ENCODE measurements around the gene CRYBG1.

The CRYBG1 gene

GRCh38 chr6:106462923-106463557 lies 102.5 kb downstream of the CRYBG1 start:
- TF ChIP-seq CTCF (IDR thresholded peaks at IDR 0.05; ENCODE audit: low read depth, low read length) (no peak), MYC (IDR thresholded peaks at IDR 0.05; ENCODE audit: low read depth, low read length) (no peak)
- no peak overlapping the region for H3K4me3 ChIP-seq (ENCODE audit: low read depth, low read length)
- no peak for DNase-seq (ENCODE audit: low read depth)

GRCh38 chr6:106466211-106466610 lies 105.7 kb downstream of the CRYBG1 start:
- TF ChIP-seq POLR2A (IDR thresholded peaks at IDR 0.05; ENCODE audit: extremely low read depth, insufficient read length) (no peak), MAX (IDR thresholded peaks at IDR 0.05; ENCODE audit: low read depth, low read length) (no peak), CTCF (IDR thresholded peaks at IDR 0.05; ENCODE audit: low read depth, low read length) (no peak), MYC (IDR thresholded peaks at IDR 0.05; ENCODE audit: low read depth, low read length) (no peak)
- H3K4me3 ChIP-seq (ENCODE audit: low read depth, low read length), result no peak overlapping the region
- DNase-seq (ENCODE audit: low read depth), result no peak

DNA sequence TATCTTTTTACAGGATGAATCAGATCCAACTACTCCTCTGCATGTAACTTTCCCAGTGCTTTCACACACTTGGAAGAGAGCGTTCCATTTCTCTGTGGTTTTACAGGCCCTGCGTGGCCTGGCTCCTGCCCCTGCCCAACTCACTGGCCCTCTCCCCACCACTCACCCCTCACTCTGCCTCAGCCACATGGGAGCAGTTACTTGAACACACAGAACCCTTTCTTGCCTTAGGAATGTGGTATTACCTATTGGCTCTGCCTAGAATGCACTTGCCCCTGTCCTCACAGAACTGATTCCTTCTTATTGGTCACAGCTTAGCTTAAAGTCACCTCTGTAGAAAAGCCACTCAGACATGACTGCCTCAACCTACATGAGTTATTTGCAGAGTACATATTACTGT lies 108.4 kb downstream of the CRYBG1 start:
- TF ChIP-seq MAX (IDR thresholded peaks at IDR 0.05; ENCODE audit: low read depth, low read length) (no peak), POLR2A (IDR thresholded peaks at IDR 0.05; ENCODE audit: extremely low read depth, insufficient read length) (no peak), MYC (IDR thresholded peaks at IDR 0.05; ENCODE audit: low read depth, low read length) (no peak), CTCF (IDR thresholded peaks at IDR 0.05; ENCODE audit: low read depth, low read length) (no peak)
- DNase-seq (ENCODE audit: low read depth), result no peak
- H3K4me3 ChIP-seq (ENCODE audit: low read depth, low read length), result no peak overlapping the region

- no peak overlapping the region for H3K4me3 ChIP-seq (ENCODE audit: low read depth, low read length)
- no peak for DNase-seq (ENCODE audit: low read depth)
- TF ChIP-seq CTCF (IDR thresholded peaks at IDR 0.05; ENCODE audit: low read depth, low read length), result no peak
- TF ChIP-seq MAX (IDR thresholded peaks at IDR 0.05; ENCODE audit: low read depth, low read length), result no peak
- TF ChIP-seq MYC (IDR thresholded peaks at IDR 0.05; ENCODE audit: low read depth, low read length), result no peak
- no peak for TF ChIP-seq POLR2A (IDR thresholded peaks at IDR 0.05; ENCODE audit: extremely low read depth, insufficient read length)
Measured at GRCh38 chr6:106469882-106470281, 109.4 kb downstream of the CRYBG1 start.

DNA sequence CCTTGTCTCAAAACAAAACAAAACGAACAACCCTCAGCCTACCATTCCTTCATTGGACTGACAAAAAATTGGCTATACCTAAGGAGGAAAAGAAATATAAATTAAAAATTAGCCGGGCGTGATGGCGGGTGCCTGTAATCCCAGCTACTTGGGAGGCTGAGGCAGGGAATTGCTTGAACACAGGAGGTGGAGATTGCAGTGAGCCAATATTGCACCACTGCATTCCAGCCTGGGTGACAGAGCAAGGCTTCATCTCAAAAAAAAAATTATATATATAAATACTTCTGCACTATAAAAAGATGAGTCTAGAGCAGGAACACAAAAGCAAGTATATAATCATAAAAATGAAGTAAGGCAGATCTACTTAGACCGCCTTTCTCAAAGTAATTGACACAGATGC lies 109.8 kb downstream of the CRYBG1 start:
- no peak for DNase-seq (ENCODE audit: low read depth)
- TF ChIP-seq MYC (IDR thresholded peaks at IDR 0.05; ENCODE audit: low read depth, low read length) (no peak), MAX (IDR thresholded peaks at IDR 0.05; ENCODE audit: low read depth, low read length) (no peak), CTCF (IDR thresholded peaks at IDR 0.05; ENCODE audit: low read depth, low read length) (no peak)
- H3K4me3 ChIP-seq (ENCODE audit: low read depth, low read length), result no peak overlapping the region

DNA sequence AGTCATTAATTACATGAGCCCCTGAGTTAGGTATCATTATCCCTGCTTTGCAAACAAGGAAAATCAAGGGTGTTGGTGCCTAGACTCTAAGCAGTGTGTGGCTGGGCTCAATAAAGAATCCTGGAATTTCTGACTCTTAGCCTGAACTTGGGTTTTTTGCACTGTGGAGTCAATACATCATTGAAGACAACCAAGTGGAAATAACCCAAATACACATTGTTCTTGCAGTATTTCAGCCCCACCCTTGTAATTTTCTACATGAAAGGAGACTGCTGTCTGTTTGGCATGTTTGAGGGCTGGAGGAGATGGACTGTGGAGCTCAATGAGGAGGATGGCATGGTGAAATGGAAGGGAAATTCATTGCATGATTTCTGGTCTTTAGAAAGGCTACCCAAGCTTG lies 110.3 kb downstream of the CRYBG1 start:
- H3K4me3 ChIP-seq (ENCODE audit: low read depth, low read length), result no peak overlapping the region
- no peak for DNase-seq (ENCODE audit: low read depth)
- TF ChIP-seq MYC (IDR thresholded peaks at IDR 0.05; ENCODE audit: low read depth, low read length), result no peak
- no peak for TF ChIP-seq CTCF (IDR thresholded peaks at IDR 0.05; ENCODE audit: low read depth, low read length)
- no peak for TF ChIP-seq POLR2A (IDR thresholded peaks at IDR 0.05; ENCODE audit: extremely low read depth, insufficient read length)
- TF ChIP-seq MAX (IDR thresholded peaks at IDR 0.05; ENCODE audit: low read depth, low read length), result no peak
